Activated B cell treated with CpG ODN at 0.5 μM for 24 hours (primary cell): ENCODE measurements around the gene LHX6. TPM values are rescaled to one million over a fixed set of nuclear protein-coding genes. Genes with fewer than 3 reads are reported as not detected.

ENCODE experiments used
- ATAC-seq: fragments of 200-7000 bp; cut with Tn5 transposase; one replicate; pipeline ENCODE4 v1.10.0; 2021; ENCODE audit warnings: low read depth, mild to moderate bottlenecking, moderate library complexity
- CTCF ChIA-PET: fragments of 350-600 bp; sonication (Branson Sonifier 250); formaldehyde crosslinking; loops from one replicate; lab custom pipeline; 2021; ENCODE audit warnings: antibody characterized with exemption; lab: Charles Lee
- POLR2A ChIA-PET: fragments of 350-600 bp; sonication (Branson Sonifier 250); formaldehyde crosslinking; loops from one replicate; lab custom pipeline; 2021; ENCODE audit warnings: antibody characterized with exemption; lab: Charles Lee
- DNase-seq: peaks from one replicate; pipeline ENCODE4 v3.0.0; 2022
- H3K27ac Mint-ChIP-seq: one replicate; pipeline ENCODE4 v1.8.0; 2020; ENCODE audit warnings: mixed read lengths
- H3K27me3 Mint-ChIP-seq: one replicate; pipeline ENCODE4 v1.8.0; 2021; ENCODE audit warnings: mixed read lengths
- H3K36me3 Mint-ChIP-seq: one replicate; pipeline ENCODE4 v1.8.0; 2021; ENCODE audit warnings: low read depth, mixed read lengths
- H3K4me1 Mint-ChIP-seq: one replicate; pipeline ENCODE4 v1.8.0; 2021; ENCODE audit warnings: mixed read lengths
- H3K4me3 Mint-ChIP-seq: one replicate; pipeline ENCODE4 v1.8.0; 2020; ENCODE audit warnings: mild to moderate bottlenecking, mixed read lengths
- H3K9me3 Mint-ChIP-seq: one replicate; pipeline ENCODE4 v1.8.0; 2020; ENCODE audit warnings: mixed read lengths
- CTCF ChIP-seq: fragments of 200-600 bp; IDR thresholded peaks from one replicate; pipeline ENCODE4 v1.8.0; 2022; ENCODE audit warnings: antibody characterized with exemption, mild to moderate bottlenecking
- intact Hi-C: fragments of 100-400 bp; cut with micrococcal nuclease; formaldehyde crosslinking; loops from one replicate; pipeline ENCODE4 v1.15.1; 2024
- total RNA-seq: library from RNA; stranded (reverse); gene quantifications from 2 replicates; pipeline ENCODE4 v1.2.3, GENCODE V29; 2022

LHX6 gene
- total RNA-seq, 1 donor from 2014 or later, result not detected

GRCh38 chr9:122193651-122194050 is 35.1 kb downstream of the LHX6 start:
- ATAC-seq (no peak), DNase-seq (no peak)
- Mint-ChIP-seq H3K27ac (no peak overlapping the region), H3K27me3 (peaks cover 16% of the 10 kb centered on the region), H3K4me1 (no peaks in the 10 kb centered on the region), H3K9me3 (no peaks in the 10 kb centered on the region), H3K4me3 (no peak overlapping the region), H3K36me3 (no peaks in the 10 kb centered on the region)
- CTCF ChIA-PET, result no interaction called here
- intact Hi-C loops, result no loop called here
- TF ChIP-seq CTCF, result no peak
- POLR2A ChIA-PET, result no interaction called here

- H3K27me3 Mint-ChIP-seq, result peaks cover 14% of the 10 kb centered on the region
- H3K9me3 Mint-ChIP-seq, result no peaks in the 10 kb centered on the region
- CTCF ChIA-PET, result no interaction called here
- H3K27ac Mint-ChIP-seq, result no peak overlapping the region
- no peaks in the 10 kb centered on the region for H3K4me1 Mint-ChIP-seq
- no peak for ATAC-seq
- POLR2A ChIA-PET, result interaction anchor here (0.8 kb wide), 1 partner anchor 10 kb away, joined by 4 read pairs; no protein-coding TSS in a partner anchor
- DNase-seq, result no peak
- H3K4me3 Mint-ChIP-seq, result no peak overlapping the region
- TF ChIP-seq CTCF, result no peak
- no peaks in the 10 kb centered on the region for H3K36me3 Mint-ChIP-seq
- intact Hi-C loops, result no loop called here
Observed at GRCh38 chr9:122192914-122193525, 35.7 kb downstream of the LHX6 start.

- Mint-ChIP-seq H3K4me1 (no peaks in the 10 kb centered on the region), H3K27ac (no peak overlapping the region), H3K9me3 (no peaks in the 10 kb centered on the region), H3K27me3 (peaks cover 14% of the 10 kb centered on the region), H3K36me3 (no peaks in the 10 kb centered on the region), H3K4me3 (no peak overlapping the region)
- no peak for DNase-seq
- ChIA-PET CTCF (no interaction called here), POLR2A (interaction anchor here (0.8 kb wide), 1 partner anchor 11 kb away, joined by 4 read pairs; no protein-coding TSS in a partner anchor)
- no peak for ATAC-seq
- intact Hi-C loops, result no loop called here
- no peak for TF ChIP-seq CTCF
Observed at GRCh38 chr9:122192261-122192875, 36.4 kb downstream of the LHX6 start.

GRCh38 chr9:122191584-122191983 is 37.2 kb downstream of the LHX6 start:
- Mint-ChIP-seq H3K27me3 (peaks cover 8% of the 10 kb centered on the region), H3K4me3 (no peak overlapping the region), H3K36me3 (no peaks in the 10 kb centered on the region), H3K4me1 (no peaks in the 10 kb centered on the region), H3K9me3 (no peaks in the 10 kb centered on the region), H3K27ac (no peak overlapping the region)
- no peak for TF ChIP-seq CTCF
- ChIA-PET CTCF (no interaction called here), POLR2A (no interaction called here)
- intact Hi-C loops, result no loop called here
- ATAC-seq, result no peak
- DNase-seq, result no peak

GRCh38 chr9:122190597-122191381 is 38.0 kb downstream of the LHX6 start:
- H3K9me3 Mint-ChIP-seq, result no peaks in the 10 kb centered on the region
- intact Hi-C loops, result no loop called here
- no peak for ATAC-seq

More at GRCh38 chr9:122190597-122191381, 38.0 kb downstream of the LHX6 start:
- Mint-ChIP-seq H3K4me1 (no peaks in the 10 kb centered on the region), H3K27ac (no peak overlapping the region), H3K36me3 (no peaks in the 10 kb centered on the region), H3K27me3 (peaks cover 8% of the 10 kb centered on the region), H3K4me3 (no peak overlapping the region)
- DNase-seq, result no peak
- CTCF ChIA-PET, result no interaction called here
- POLR2A ChIA-PET, result no interaction called here
- no peak for TF ChIP-seq CTCF
